ENCODE data around the gene COG5.
A peak's percentile ranks its signal among the peaks of the same experiment; 100 is the strongest.

The COG5 gene

GRCh38 chr7:107386548-107387102, 177.1 kb downstream of the COG5 start:
- no peak for DNase-seq (ENCODE audit: extremely low read depth, insufficient read length)
- Histone ChIP-seq H3K36me3 (ENCODE audit: control insufficient read depth, insufficient read depth, low read length) (no peaks in the 10 kb centered on the region), H3K4me3 (replicated peaks; ENCODE audit: low read depth, low read length) (no peak overlapping the region), H3K27me3 (replicated peaks; ENCODE audit: control insufficient read depth, insufficient read depth, low read length) (no peaks in the 10 kb centered on the region)
- TF ChIP-seq CTCF (IDR thresholded peaks at IDR 0.05; ENCODE audit: insufficient read depth, low read length, poor library complexity, severe bottlenecking), result no peak

- Histone ChIP-seq H3K27me3 (replicated peaks; ENCODE audit: control insufficient read depth, insufficient read depth, low read length) (no peaks in the 10 kb centered on the region), H3K36me3 (ENCODE audit: control insufficient read depth, insufficient read depth, low read length) (no peaks in the 10 kb centered on the region), H3K4me3 (replicated peaks; ENCODE audit: low read depth, low read length) (no peak overlapping the region)
- TF ChIP-seq CTCF (IDR thresholded peaks at IDR 0.05; ENCODE audit: insufficient read depth, low read length, poor library complexity, severe bottlenecking), result peak; percentile 36
- no peak for DNase-seq (ENCODE audit: extremely low read depth, insufficient read length)
Observed at GRCh38 chr7:107384025-107384424, 179.7 kb downstream of the COG5 start.

- H3K27me3 ChIP-seq (replicated peaks; ENCODE audit: control insufficient read depth, insufficient read depth, low read length), result no peaks in the 10 kb centered on the region
- no peak for TF ChIP-seq CTCF (IDR thresholded peaks at IDR 0.05; ENCODE audit: insufficient read depth, low read length, poor library complexity, severe bottlenecking)
Observed at GRCh38 chr7:107383203-107383602, 180.5 kb downstream of the COG5 start.

GRCh38 chr7:107381453-107381852, 182.3 kb downstream of the COG5 start:
- no peak for TF ChIP-seq CTCF (IDR thresholded peaks at IDR 0.05; ENCODE audit: insufficient read depth, low read length, poor library complexity, severe bottlenecking)

More at GRCh38 chr7:107383203-107383602, 180.5 kb downstream of the COG5 start:
- Histone ChIP-seq H3K4me3 (replicated peaks; ENCODE audit: low read depth, low read length) (no peak overlapping the region), H3K36me3 (ENCODE audit: control insufficient read depth, insufficient read depth, low read length) (no peaks in the 10 kb centered on the region)
- no peak for DNase-seq (ENCODE audit: extremely low read depth, insufficient read length)

GRCh38 chr7:107373354-107373753, 190.4 kb downstream of the COG5 start:
- no peak for DNase-seq (ENCODE audit: extremely low read depth, insufficient read length)
- TF ChIP-seq CTCF (IDR thresholded peaks at IDR 0.05; ENCODE audit: insufficient read depth, low read length, poor library complexity, severe bottlenecking), result no peak
- no peaks in the 10 kb centered on the region for H3K27me3 ChIP-seq (replicated peaks; ENCODE audit: control insufficient read depth, insufficient read depth, low read length)
- H3K36me3 ChIP-seq (ENCODE audit: control insufficient read depth, insufficient read depth, low read length), result no peaks in the 10 kb centered on the region
- H3K4me3 ChIP-seq (replicated peaks; ENCODE audit: low read depth, low read length), result no peak overlapping the region

More at GRCh38 chr7:107381453-107381852, 182.3 kb downstream of the COG5 start:
- no peak for DNase-seq (ENCODE audit: extremely low read depth, insufficient read length)
- Histone ChIP-seq H3K27me3 (replicated peaks; ENCODE audit: control insufficient read depth, insufficient read depth, low read length) (no peaks in the 10 kb centered on the region), H3K36me3 (ENCODE audit: control insufficient read depth, insufficient read depth, low read length) (no peaks in the 10 kb centered on the region), H3K4me3 (replicated peaks; ENCODE audit: low read depth, low read length) (no peak overlapping the region)

- Histone ChIP-seq H3K4me3 (replicated peaks; ENCODE audit: low read depth, low read length) (no peak overlapping the region), H3K36me3 (ENCODE audit: control insufficient read depth, insufficient read depth, low read length) (no peaks in the 10 kb centered on the region), H3K27me3 (replicated peaks; ENCODE audit: control insufficient read depth, insufficient read depth, low read length) (no peaks in the 10 kb centered on the region)
- TF ChIP-seq CTCF (IDR thresholded peaks at IDR 0.05; ENCODE audit: insufficient read depth, low read length, poor library complexity, severe bottlenecking), result no peak
- DNase-seq (ENCODE audit: extremely low read depth, insufficient read length), result no peak
Observed at GRCh38 chr7:107372298-107372697, 191.4 kb downstream of the COG5 start.
